ENCODE results near the gene ZNF425.

- TF ChIP-seq POLR2AphosphoS5 (IDR thresholded peaks at IDR 0.05; ENCODE audit: low read depth, low read length) (no peak), CTCF (IDR thresholded peaks at IDR 0.05) (no peak), TCF7L2 (IDR thresholded peaks at IDR 0.05; ENCODE audit: low read depth, low read length) (no peak)
Measured at GRCh38 chr7:149087376-149087775, 38.7 kb downstream of the ZNF425 start.

Data from Panc1 (cell line).